PC-9 (cell line): Measurements from ENCODE around the gene SPDYE16. TPM values are rescaled to one million over a fixed set of nuclear protein-coding genes. Genes with fewer than 3 reads are reported as not detected.
"Not testable (repeated sequence)": the region's sequence is repeated elsewhere in the genome, so short reads cannot be mapped to it uniquely, and the experiment has no call there.

ENCODE experiments used
- BruUV-seq: library from RNA; stranded (reverse); fragments of 400-500 nt; replicated peaks from 2 replicates; lab custom pipeline; 2021; lab: Mats Ljungman, UMichigan
- CTCF ChIA-PET: fragments of 300-600 bp; sonication (Branson Sonifier 250); formaldehyde crosslinking; loops from one replicate; lab custom pipeline; 2022; ENCODE audit warnings: antibody characterized with exemption; lab: Charles Lee
- POLR2A ChIA-PET: fragments of 300-600 bp; sonication (Branson Sonifier 250); formaldehyde crosslinking; loops from one replicate; lab custom pipeline; 2022; ENCODE audit warnings: antibody characterized with exemption; ENCODE audit not compliant: unreplicated experiment; lab: Charles Lee
- DNase-seq, 2 experiments: peaks; one replicate each; pipeline versions ENCODE4 v3.0.0 to v3.0.0-alpha.2; 2015 to 2022; ENCODE audit warnings: mixed read lengths in 1 of 2
- H2AFZ ChIP-seq: fragments of 200-600 bp; sonication (generic); 2 replicates; pipeline ENCODE4 v1.8.1; 2017; ENCODE audit warnings: antibody characterized with exemption
- H3F3A ChIP-seq: fragments of 200-600 bp; sonication (generic); 2 replicates; pipeline ENCODE4 v1.8.1; 2017; ENCODE audit warnings: antibody characterized with exemption, mild to moderate bottlenecking, low read depth; ENCODE audit not compliant: insufficient read depth
- H3K27ac ChIP-seq: fragments of 200-600 bp; sonication (generic); 2 replicates; pipeline ENCODE4 v1.6.1; 2016; ENCODE audit warnings: mixed run types
- H3K27me3 ChIP-seq: fragments of 200-600 bp; sonication (generic); 2 replicates; pipeline ENCODE4 v1.6.1; 2016; ENCODE audit warnings: low read depth, mixed run types; ENCODE audit not compliant: insufficient read depth
- H3K36me3 ChIP-seq: fragments of 200-600 bp; sonication (generic); 2 replicates; pipeline ENCODE4 v1.6.1; 2016; ENCODE audit warnings: low read depth, mixed run types
- H3K4me1 ChIP-seq: fragments of 200-600 bp; sonication (generic); replicated peaks from 2 replicates; pipeline ENCODE4 v1.6.1; 2016; ENCODE audit warnings: mixed run types; ENCODE audit not compliant: insufficient read depth
- H3K4me2 ChIP-seq: fragments of 200-600 bp; sonication (generic); 2 replicates; pipeline ENCODE4 v1.6.1; 2017; ENCODE audit warnings: mixed run types
- H3K4me3 ChIP-seq: fragments of 200-600 bp; sonication (generic); 2 replicates; pipeline ENCODE4 v1.6.1; 2016; ENCODE audit warnings: mixed run types
- H3K79me2 ChIP-seq: fragments of 200-600 bp; sonication (generic); 2 replicates; pipeline ENCODE4 v1.6.1; 2017; ENCODE audit warnings: low read depth, mixed run types
- H3K9me2 ChIP-seq: fragments of 200-600 bp; sonication (generic); 2 replicates; pipeline ENCODE4 v1.8.1; 2017; ENCODE audit warnings: mild to moderate bottlenecking; ENCODE audit not compliant: insufficient read depth
- H3K9me3 ChIP-seq: fragments of 200-600 bp; sonication (generic); 2 replicates; pipeline ENCODE4 v1.8.1; 2016; ENCODE audit warnings: low read depth; ENCODE audit not compliant: insufficient read depth
- H4K20me1 ChIP-seq: fragments of 200-600 bp; sonication (generic); 2 replicates; pipeline ENCODE4 v1.8.1; 2017; ENCODE audit not compliant: insufficient read depth
- intact Hi-C: fragments of 100-400 bp; cut with micrococcal nuclease; formaldehyde crosslinking; loops from one replicate; pipeline ENCODE4 v1.10.0; 2022; ENCODE audit not compliant: unreplicated experiment
- total RNA-seq: library from RNA; stranded (reverse); gene quantifications from 2 replicates; pipeline ENCODE4 v1.2.3, GENCODE V29; 2021

The SPDYE16 gene
- total RNA-seq, 1 experiment from 2014 or later, result not detected

GRCh38 chr7:76487969-76488368, 55.1 kb downstream of the SPDYE16 start:
- H3F3A ChIP-seq, H3K4me2 ChIP-seq, H3K4me1 ChIP-seq, H3K9me2 ChIP-seq, H3K27me3 ChIP-seq, BruUV-seq, H3K27ac ChIP-seq, H2AFZ ChIP-seq, H3K9me3 ChIP-seq, H3K36me3 ChIP-seq, H3K79me2 ChIP-seq, POLR2A ChIA-PET, H4K20me1 ChIP-seq, H3K4me3 ChIP-seq, CTCF ChIA-PET, intact Hi-C loops, DNase-seq: not testable (repeated sequence)

GRCh38 chr7:76486618-76487017, 56.5 kb downstream of the SPDYE16 start:
- DNase-seq, H4K20me1 ChIP-seq, H3K4me3 ChIP-seq, H3K79me2 ChIP-seq, CTCF ChIA-PET, H3K9me2 ChIP-seq, H3K4me2 ChIP-seq, H3K27ac ChIP-seq, H3K4me1 ChIP-seq, H3K9me3 ChIP-seq, H2AFZ ChIP-seq, H3K27me3 ChIP-seq, H3K36me3 ChIP-seq, intact Hi-C loops, H3F3A ChIP-seq, BruUV-seq: not testable (repeated sequence)
- POLR2A ChIA-PET, result interaction anchor here (0.6 kb wide), 1 partner anchor 118 kb away, joined by 3 read pairs; no protein-coding TSS in a partner anchor

- H3K36me3 ChIP-seq, intact Hi-C loops, H3K4me2 ChIP-seq, H3K9me2 ChIP-seq, H3F3A ChIP-seq, CTCF ChIA-PET, DNase-seq, H3K79me2 ChIP-seq, H3K4me3 ChIP-seq, H3K4me1 ChIP-seq, H3K27ac ChIP-seq, H2AFZ ChIP-seq, BruUV-seq, H3K27me3 ChIP-seq, H3K9me3 ChIP-seq, H4K20me1 ChIP-seq: not testable (repeated sequence)
- POLR2A ChIA-PET, result interaction anchor here (0.6 kb wide), 1 partner anchor 118 kb away, joined by 3 read pairs; no protein-coding TSS in a partner anchor
These were observed 57.1 kb downstream of the SPDYE16 start for GRCh38 chr7:76485822-76486610.

GRCh38 chr7:76484456-76484855, 58.6 kb downstream of the SPDYE16 start:
- H3K4me1 ChIP-seq, H3K79me2 ChIP-seq, intact Hi-C loops, H3K27me3 ChIP-seq, DNase-seq, CTCF ChIA-PET, H3K9me3 ChIP-seq, H3K4me2 ChIP-seq, H3K27ac ChIP-seq, H2AFZ ChIP-seq, H3F3A ChIP-seq, H3K4me3 ChIP-seq, H3K36me3 ChIP-seq, H3K9me2 ChIP-seq, BruUV-seq, POLR2A ChIA-PET, H4K20me1 ChIP-seq: not testable (repeated sequence)

- H2AFZ ChIP-seq, H3K4me3 ChIP-seq, H3K9me3 ChIP-seq, BruUV-seq, H3K79me2 ChIP-seq, H3K4me1 ChIP-seq, H3K9me2 ChIP-seq, H3F3A ChIP-seq, H3K27ac ChIP-seq, DNase-seq, H4K20me1 ChIP-seq, H3K27me3 ChIP-seq, H3K36me3 ChIP-seq, intact Hi-C loops, CTCF ChIA-PET, POLR2A ChIA-PET, H3K4me2 ChIP-seq: not testable (repeated sequence)
These were observed 60.0 kb downstream of the SPDYE16 start for GRCh38 chr7:76483081-76483480.

GRCh38 chr7:76482660-76483059, 60.4 kb downstream of the SPDYE16 start:
- H3K27ac ChIP-seq, H3K36me3 ChIP-seq, POLR2A ChIA-PET, H3F3A ChIP-seq, H3K27me3 ChIP-seq, H3K4me2 ChIP-seq, CTCF ChIA-PET, H3K9me3 ChIP-seq, H3K4me3 ChIP-seq, H4K20me1 ChIP-seq, intact Hi-C loops, H3K4me1 ChIP-seq, H3K79me2 ChIP-seq, H3K9me2 ChIP-seq, DNase-seq, H2AFZ ChIP-seq: not testable (repeated sequence)
- BruUV-seq, result TSS peak; percentile 10
